ENCODE measurements around the gene LRCH2. TPM values are rescaled to one million over a fixed set of nuclear protein-coding genes. Genes with fewer than 3 reads are reported as not detected.

Gene LRCH2
- polyA plus RNA-seq, 3 donors = not detected

DNA sequence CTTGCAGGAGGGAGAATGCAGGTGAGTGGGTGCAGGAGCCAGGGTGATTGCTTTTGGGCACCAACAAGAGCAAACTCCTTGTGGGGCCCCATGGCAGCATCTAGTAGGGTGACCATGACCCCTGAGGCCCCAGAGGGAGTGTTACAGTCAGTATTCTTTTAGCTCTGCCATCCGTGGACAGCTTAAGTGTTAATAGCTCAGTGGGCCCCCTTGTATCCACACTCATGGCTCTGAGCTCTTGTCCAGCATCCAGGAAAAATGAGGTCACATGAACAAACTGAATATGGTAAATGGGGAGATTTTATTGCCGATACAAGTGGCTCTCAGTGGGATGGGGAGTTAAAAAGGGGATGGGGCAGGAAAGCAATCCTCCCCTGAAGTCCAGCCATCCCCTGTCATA lies 27.3 kb upstream of the LRCH2 start:
- Histone ChIP-seq H3K36me3 (replicated peaks in 1 of 2; ENCODE audit: control insufficient read depth in 1 of 2, insufficient read depth in 2 of 2, low read length in 2 of 2) (no peaks in the 10 kb centered on the region), H3K9me3 (replicated peaks in 1 of 2; ENCODE audit: control insufficient read depth in 1 of 2, insufficient read depth in 1 of 2, low read length in 2 of 2) (no peaks in the 10 kb centered on the region), H3K79me2 (ENCODE audit: insufficient read depth, low read length) (no peaks in the 10 kb centered on the region), H3K4me2 (replicated peaks; ENCODE audit: extremely low read depth, low read length, poor library complexity, severe bottlenecking) (no peak overlapping the region), H2AFZ (ENCODE audit: insufficient read depth, low read depth, low read length, poor library complexity, severe bottlenecking) (no peak overlapping the region), H3K27me3 (ENCODE audit: control insufficient read depth in 2 of 2, insufficient read depth in 2 of 2, low read length in 2 of 2) (no peaks in the 10 kb centered on the region), H3K9ac (ENCODE audit: insufficient read depth, low read length, poor library complexity, severe bottlenecking) (no peak overlapping the region), H3K27ac (ENCODE audit: low read depth in 1 of 2, low read length in 2 of 2) (no peak overlapping the region), H4K20me1 (ENCODE audit: insufficient read depth, low read length) (no peaks in the 10 kb centered on the region), H3K4me3 (replicated peaks in 1 of 3; ENCODE audit: low read depth in 2 of 3, low read length in 3 of 3) (no peak overlapping the region), H3K4me1 (ENCODE audit: control insufficient read depth in 1 of 2, insufficient read depth in 2 of 2, low read length in 2 of 2) (no peaks in the 10 kb centered on the region)
- intact Hi-C loops (cut with micrococcal nuclease) = no loop called here
- no peak overlapping the region for H3K4me3 Mint-ChIP-seq
- H3K27ac Mint-ChIP-seq = no peak overlapping the region
- peaks cover 0 to 2% (median 1%) of the 10 kb centered on the region in 3 donors for H3K27me3 Mint-ChIP-seq (ENCODE audit: low read depth in 3 of 3)
- peaks cover 0 to 1% (median 0%) of the 10 kb centered on the region in 7 donors for H3K9me3 Mint-ChIP-seq
- no CpG with 5 or more reads among the region's 2 CpGs for WGBS (ENCODE audit: insufficient coverage)
- no peak for DNase-seq
- TF ChIP-seq, protein P1, sequence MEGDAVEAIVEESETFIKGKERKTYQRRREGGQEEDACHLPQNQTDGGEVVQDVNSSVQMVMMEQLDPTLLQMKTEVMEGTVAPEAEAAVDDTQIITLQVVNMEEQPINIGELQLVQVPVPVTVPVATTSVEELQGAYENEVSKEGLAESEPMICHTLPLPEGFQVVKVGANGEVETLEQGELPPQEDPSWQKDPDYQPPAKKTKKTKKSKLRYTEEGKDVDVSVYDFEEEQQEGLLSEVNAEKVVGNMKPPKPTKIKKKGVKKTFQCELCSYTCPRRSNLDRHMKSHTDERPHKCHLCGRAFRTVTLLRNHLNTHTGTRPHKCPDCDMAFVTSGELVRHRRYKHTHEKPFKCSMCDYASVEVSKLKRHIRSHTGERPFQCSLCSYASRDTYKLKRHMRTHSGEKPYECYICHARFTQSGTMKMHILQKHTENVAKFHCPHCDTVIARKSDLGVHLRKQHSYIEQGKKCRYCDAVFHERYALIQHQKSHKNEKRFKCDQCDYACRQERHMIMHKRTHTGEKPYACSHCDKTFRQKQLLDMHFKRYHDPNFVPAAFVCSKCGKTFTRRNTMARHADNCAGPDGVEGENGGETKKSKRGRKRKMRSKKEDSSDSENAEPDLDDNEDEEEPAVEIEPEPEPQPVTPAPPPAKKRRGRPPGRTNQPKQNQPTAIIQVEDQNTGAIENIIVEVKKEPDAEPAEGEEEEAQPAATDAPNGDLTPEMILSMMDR (IDR thresholded peaks at IDR 0.05) = no peak
- no peaks in the 10 kb centered on the region for H3K4me1 Mint-ChIP-seq
- no peaks in the 10 kb centered on the region for H3K36me3 Mint-ChIP-seq

DNA sequence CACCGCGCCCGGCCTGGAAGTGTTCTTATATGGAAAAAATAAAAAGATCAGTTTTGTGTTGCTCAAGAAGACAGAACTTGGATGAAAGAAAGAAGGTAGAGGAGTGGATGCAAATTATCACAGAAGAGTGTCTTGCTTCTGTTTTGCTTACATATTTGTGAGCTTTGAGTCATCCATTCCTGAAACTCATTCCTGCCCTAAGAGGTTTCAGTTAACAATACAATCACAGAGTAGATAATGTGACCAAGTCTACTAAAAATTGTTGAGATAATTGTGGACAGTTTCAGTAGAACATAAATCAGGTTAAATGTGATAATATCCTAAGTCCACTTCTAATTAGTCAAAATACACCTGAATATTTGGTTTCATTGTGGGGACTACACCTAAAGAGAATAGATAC lies 26.4 kb upstream of the LRCH2 start:
- peaks cover 0 to 2% (median 1%) of the 10 kb centered on the region in 3 donors for H3K27me3 Mint-ChIP-seq (ENCODE audit: low read depth in 3 of 3)
- Histone ChIP-seq H3K79me2 (ENCODE audit: insufficient read depth, low read length) (no peaks in the 10 kb centered on the region), H4K20me1 (ENCODE audit: insufficient read depth, low read length) (no peaks in the 10 kb centered on the region), H2AFZ (ENCODE audit: insufficient read depth, low read depth, low read length, poor library complexity, severe bottlenecking) (no peak overlapping the region), H3K27me3 (ENCODE audit: control insufficient read depth in 2 of 2, insufficient read depth in 2 of 2, low read length in 2 of 2) (no peaks in the 10 kb centered on the region), H3K4me2 (replicated peaks; ENCODE audit: extremely low read depth, low read length, poor library complexity, severe bottlenecking) (no peak overlapping the region), H3K9me3 (replicated peaks in 1 of 2; ENCODE audit: control insufficient read depth in 1 of 2, insufficient read depth in 1 of 2, low read length in 2 of 2) (no peaks in the 10 kb centered on the region), H3K9ac (ENCODE audit: insufficient read depth, low read length, poor library complexity, severe bottlenecking) (no peak overlapping the region), H3K4me1 (ENCODE audit: control insufficient read depth in 1 of 2, insufficient read depth in 2 of 2, low read length in 2 of 2) (no peaks in the 10 kb centered on the region), H3K27ac (ENCODE audit: low read depth in 1 of 2, low read length in 2 of 2) (no peak overlapping the region), H3K4me3 (replicated peaks in 1 of 3; ENCODE audit: low read depth in 2 of 3, low read length in 3 of 3) (no peak overlapping the region), H3K36me3 (replicated peaks in 1 of 2; ENCODE audit: control insufficient read depth in 1 of 2, insufficient read depth in 2 of 2, low read length in 2 of 2) (no peaks in the 10 kb centered on the region)
- H3K27ac Mint-ChIP-seq = no peak overlapping the region
- no peak overlapping the region for H3K4me3 Mint-ChIP-seq
- TF ChIP-seq, protein P1 (IDR thresholded peaks at IDR 0.05) = no peak
- no CpG with 5 or more reads among the region's 3 CpGs for WGBS (ENCODE audit: insufficient coverage)
- intact Hi-C loops (cut with micrococcal nuclease) = no loop called here
- H3K9me3 Mint-ChIP-seq = peaks cover 0 to 1% (median 0%) of the 10 kb centered on the region in 7 donors
- no peak for DNase-seq
- H3K4me1 Mint-ChIP-seq = no peaks in the 10 kb centered on the region
- no peaks in the 10 kb centered on the region for H3K36me3 Mint-ChIP-seq
